Transverse colon (tissue), 4 donors: ENCODE data around the gene DMD. TPM values are rescaled to one million over a fixed set of nuclear protein-coding genes. Genes with fewer than 3 reads are reported as not detected.

ENCODE experiments used
- DNase-seq: peaks from one replicate; pipeline ENCODE4 v3.0.0-alpha.2; 2019
- H3K27ac ChIP-seq, 4 donors: fragments of 200-600 bp; sonication (generic); 2 replicates each; pipeline ENCODE4 v1.5.1; 2016 to 2018; ENCODE audit warnings: inconsistent platforms in 4 of 4
- H3K27me3 ChIP-seq: fragments of 200-600 bp; sonication (generic); 2 replicates; pipeline ENCODE4 v1.5.1; 2017; ENCODE audit warnings: inconsistent platforms
- H3K36me3 ChIP-seq, 4 donors: fragments of 200-600 bp; sonication (generic); 2 replicates each; pipeline ENCODE4 v1.5.1; 2017 to 2019; ENCODE audit warnings: inconsistent platforms in 4 of 4
- H3K4me1 ChIP-seq, 4 donors: fragments of 200-600 bp; sonication (generic); 2 replicates each; pipeline ENCODE4 v1.5.1; 2017 to 2020; ENCODE audit warnings: inconsistent platforms in 4 of 4
- H3K4me3 ChIP-seq, 4 donors: fragments of 200-600 bp; sonication (generic); 1 replicate in 1 of 4; 2 replicates in 3 of 4; pipeline versions ENCODE4 v1.5.1 to v1.6.1; 2017 to 2019; ENCODE audit warnings: inconsistent platforms in 4 of 4
- H3K9me3 ChIP-seq, 2 donors: fragments of 200-600 bp; sonication (generic); 2 replicates each; pipeline ENCODE4 v1.5.1; 2017 to 2019; ENCODE audit warnings: inconsistent platforms in 2 of 2
- CTCF ChIP-seq, 5 experiments: fragments of 200-600 bp in 3 of 5; fragments of 450-650 bp in 2 of 5; sonication (generic) in 3 of 5; IDR thresholded peaks; 1 replicate in 2 of 5; 2 replicates in 3 of 5; pipeline ENCODE4 v1.5.1; 2016 to 2017; ENCODE audit warnings: antibody characterized with exemption in 5 of 5, inconsistent platforms in 3 of 5, mild to moderate bottlenecking in 2 of 5, moderate library complexity in 1 of 5
- EP300 ChIP-seq: sonication (generic); formaldehyde crosslinking; IDR thresholded peaks from one replicate; pipeline ENCODE4 v1.6.1; 2017; ENCODE audit warnings: antibody characterized with exemption, low read depth
- POLR2A ChIP-seq: fragments of 450-650 bp; IDR thresholded peaks from one replicate; pipeline ENCODE4 v1.6.1; 2016; ENCODE audit warnings: antibody characterized with exemption, mild to moderate bottlenecking, moderate library complexity
- POLR2AphosphoS5 ChIP-seq, 3 donors: sonication (generic); formaldehyde crosslinking; IDR thresholded peaks; one replicate each; pipeline ENCODE4 v1.6.1; 2016; ENCODE audit warnings: antibody characterized with exemption in 3 of 3
- WGBS, 2 donors: methylation state at CpG; one replicate each; pipeline ENCODE4 v1.1.5; 2018; ENCODE audit warnings: low coverage in 1 of 2; 5-methylcytosine and 5-hydroxymethylcytosine counted together
- in situ Hi-C, 4 donors: fragments of 200-750 bp; cut with MboI; loops; one replicate each; pipeline versions ENCODE4 v1.15.0 to v1.15.1; 2017; ENCODE audit warnings: low sequenced_read_pairs in 3 of 4, low pct_ligation_motif_present in 1 of 4, low pct_unique_long_range_greater_than_20kb in 1 of 4
- intact Hi-C: fragments of 100-400 bp; cut with DNase I; formaldehyde crosslinking; loops from one replicate; pipeline ENCODE4 v1.15.1; 2023; ENCODE audit warnings: low total_unique reads
- total RNA-seq, 4 donors: library from RNA; depleted of rRNA; stranded (reverse); fragments of >200 nt; gene quantifications; one replicate each; pipeline ENCODE4 v1.1.0, GENCODE V29; 2016

Gene DMD
- total RNA-seq, 4 donors from 2014 or later, result 20.9 to 44.6 (median 32.5) TPM

GRCh38 chrX:32443841-32444240 lies 767.5 kb downstream of the DMD start:
- TF ChIP-seq EP300 (no peak), POLR2AphosphoS5 (IDR thresholded peaks at IDR 0.05) (no peak)
- Histone ChIP-seq H3K36me3 (no peaks in the 10 kb centered on the region), H3K4me3 (no peak overlapping the region), H3K27ac (no peak overlapping the region), H3K9me3 (no peaks in the 10 kb centered on the region), H3K4me1 (no peaks in the 10 kb centered on the region), H3K27me3 (no peaks in the 10 kb centered on the region)
- 48 to 90% methylated on average over 2 of the region's 2 CpGs for WGBS, 2 donors
- intact Hi-C loops, result no loop called here
- in situ Hi-C loops, result no loop called here
- DNase-seq, result no peak

- H3K4me1 ChIP-seq, result no peaks in the 10 kb centered on the region
- in situ Hi-C loops, result no loop called here
- H3K27me3 ChIP-seq, result no peaks in the 10 kb centered on the region
- no peaks in the 10 kb centered on the region for H3K9me3 ChIP-seq
- 33 to 55% methylated on average over 3 of the region's 3 CpGs for WGBS, 2 donors
- DNase-seq, result no peak
- no peaks in the 10 kb centered on the region for H3K36me3 ChIP-seq
- H3K27ac ChIP-seq, result no peak overlapping the region
- intact Hi-C loops, result no loop called here
- no peak overlapping the region for H3K4me3 ChIP-seq
- no peak for TF ChIP-seq EP300
- TF ChIP-seq POLR2AphosphoS5 (IDR thresholded peaks at IDR 0.05), result no peak
- TF ChIP-seq CTCF (IDR thresholded peaks at IDR 0.05), result no peak
- TF ChIP-seq POLR2A, result no peak
Measured at GRCh38 chrX:32421266-32421665, 790.1 kb downstream of the DMD start.

- in situ Hi-C loops (no loop called here), intact Hi-C loops (no loop called here)
- no peaks in the 10 kb centered on the region for H3K27me3 ChIP-seq
- TF ChIP-seq POLR2AphosphoS5 (IDR thresholded peaks at IDR 0.05), result no peak
- no peak for TF ChIP-seq POLR2A
- H3K4me1 ChIP-seq, result no peaks in the 10 kb centered on the region
- no peak overlapping the region for H3K4me3 ChIP-seq
- H3K9me3 ChIP-seq, result no peaks in the 10 kb centered on the region
- WGBS, 2 donors, result 34 to 55% methylated on average over 4 of the region's 4 CpGs
- H3K36me3 ChIP-seq, result no peaks in the 10 kb centered on the region
- no peak overlapping the region for H3K27ac ChIP-seq
- DNase-seq, result no peak
Measured at GRCh38 chrX:32408389-32408788, 803.0 kb downstream of the DMD start.

GRCh38 chrX:32397562-32398216 lies 813.7 kb downstream of the DMD start:
- Histone ChIP-seq H3K27ac (no peak overlapping the region), H3K9me3 (no peaks in the 10 kb centered on the region), H3K4me3 (no peak overlapping the region), H3K36me3 (no peaks in the 10 kb centered on the region), H3K4me1 (no peaks in the 10 kb centered on the region), H3K27me3 (no peaks in the 10 kb centered on the region)
- no peak for TF ChIP-seq EP300
- no peak for DNase-seq
- intact Hi-C loops (no loop called here), in situ Hi-C loops (no loop called here)
- 58 to 66% methylated on average over 4 of the region's 4 CpGs for WGBS, 2 donors

- Histone ChIP-seq H3K27me3 (no peaks in the 10 kb centered on the region), H3K4me3 (no peak overlapping the region), H3K4me1 (no peaks in the 10 kb centered on the region), H3K36me3 (no peaks in the 10 kb centered on the region), H3K27ac (no peak overlapping the region), H3K9me3 (no peaks in the 10 kb centered on the region)
- intact Hi-C loops (no loop called here), in situ Hi-C loops (no loop called here)
- TF ChIP-seq EP300 (no peak), POLR2A (no peak), CTCF (IDR thresholded peaks at IDR 0.05) (no peak), POLR2AphosphoS5 (IDR thresholded peaks at IDR 0.05) (no peak)
- DNase-seq, result no peak
- WGBS, 2 donors, result 53 to 100% methylated on average over 1 to 2 of the region's 2 CpGs
Measured at GRCh38 chrX:32395878-32396277, 815.5 kb downstream of the DMD start.

GRCh38 chrX:32392655-32393054 lies 818.7 kb downstream of the DMD start:
- H3K27me3 ChIP-seq, result no peaks in the 10 kb centered on the region
- TF ChIP-seq CTCF (IDR thresholded peaks at IDR 0.05), result no peak
- TF ChIP-seq POLR2A, result no peak
- no peak for TF ChIP-seq EP300
- TF ChIP-seq POLR2AphosphoS5 (IDR thresholded peaks at IDR 0.05), result no peak
- DNase-seq, result no peak
- H3K36me3 ChIP-seq, result no peaks in the 10 kb centered on the region
- intact Hi-C loops, result no loop called here
- in situ Hi-C loops, result no loop called here
- H3K4me1 ChIP-seq, result no peaks in the 10 kb centered on the region
- H3K27ac ChIP-seq, result no peak overlapping the region
- H3K9me3 ChIP-seq, result no peaks in the 10 kb centered on the region
- no peak overlapping the region for H3K4me3 ChIP-seq
- 68 to 100% methylated on average over 1 to 4 of the region's 4 CpGs for WGBS, 2 donors
